Activated CD4-positive, alpha-beta T cell treated with anti-CD3 and anti-CD28 coated beads, Interleukin-2, amount 10 ng/mL, durations not matched to agents 7 days and 5 days (primary cell): Measurements from ENCODE around the gene CLEC1A. TPM values are rescaled to one million over a fixed set of nuclear protein-coding genes. Genes with fewer than 3 reads are reported as not detected.
"Not testable (repeated sequence)": the region's sequence is repeated elsewhere in the genome, so short reads cannot be mapped to it uniquely, and the experiment has no call there.

ENCODE experiments used
- CTCF ChIA-PET: fragments of 350-600 bp; sonication (Branson Sonifier 250); formaldehyde crosslinking; loops from one replicate; lab custom pipeline; 2021; ENCODE audit warnings: antibody characterized with exemption; lab: Charles Lee
- POLR2A ChIA-PET: fragments of 350-600 bp; sonication (Branson Sonifier 250); formaldehyde crosslinking; loops from one replicate; lab custom pipeline; 2021; ENCODE audit warnings: antibody characterized with exemption; lab: Charles Lee
- DNase-seq: peaks from one replicate; pipeline ENCODE4 v3.0.0-alpha.2; 2020
- H3K27ac Mint-ChIP-seq: one replicate; pipeline ENCODE4 v1.8.0; 2021; ENCODE audit warnings: mild to moderate bottlenecking, moderate library complexity, mixed read lengths
- H3K27me3 Mint-ChIP-seq: one replicate; pipeline ENCODE4 v1.8.0; 2021; ENCODE audit warnings: mixed read lengths
- H3K36me3 Mint-ChIP-seq: one replicate; pipeline ENCODE4 v1.8.0; 2021; ENCODE audit warnings: low read depth, mixed read lengths
- H3K4me1 Mint-ChIP-seq: one replicate; pipeline ENCODE4 v1.8.0; 2021; ENCODE audit warnings: mixed read lengths
- H3K4me3 Mint-ChIP-seq: one replicate; pipeline ENCODE4 v1.8.0; 2021; ENCODE audit warnings: mild to moderate bottlenecking, moderate library complexity, mixed read lengths
- H3K9me3 Mint-ChIP-seq: one replicate; pipeline ENCODE4 v1.8.0; 2021; ENCODE audit warnings: mixed read lengths
- total RNA-seq, 2 experiments: library from RNA; stranded (reverse); gene quantifications; one replicate each; pipeline ENCODE4 v1.2.3, GENCODE V29; 2021

The CLEC1A gene
- total RNA-seq, 2 experiments from 2014 or later, result not detected

GRCh38 chr12:10026666-10027065 is 72.1 kb downstream of the CLEC1A start:
- H3K36me3 Mint-ChIP-seq, POLR2A ChIA-PET, H3K9me3 Mint-ChIP-seq, H3K27ac Mint-ChIP-seq, H3K4me1 Mint-ChIP-seq, H3K4me3 Mint-ChIP-seq, DNase-seq: not testable (repeated sequence)
- H3K27me3 Mint-ChIP-seq, result peaks cover 12% of the 10 kb centered on the region
- CTCF ChIA-PET, result interaction anchor here (0.6 kb wide), 1 partner anchor 118 kb away, joined by 3 read pairs; no protein-coding TSS in a partner anchor

- CTCF ChIA-PET, result no interaction called here
- Mint-ChIP-seq H3K4me3 (no peak overlapping the region), H3K27ac (no peak overlapping the region), H3K9me3 (no peaks in the 10 kb centered on the region), H3K4me1 (no peaks in the 10 kb centered on the region), H3K36me3 (no peaks in the 10 kb centered on the region), H3K27me3 (peaks cover 12% of the 10 kb centered on the region)
- POLR2A ChIA-PET, result no interaction called here
- no peak for DNase-seq
These were observed 73.5 kb downstream of the CLEC1A start for GRCh38 chr12:10025236-10025635.

- Mint-ChIP-seq H3K36me3 (no peaks in the 10 kb centered on the region), H3K27ac (no peak overlapping the region), H3K9me3 (no peaks in the 10 kb centered on the region), H3K4me3 (no peak overlapping the region), H3K27me3 (peaks cover 4% of the 10 kb centered on the region), H3K4me1 (no peaks in the 10 kb centered on the region)
- ChIA-PET CTCF (no interaction called here), POLR2A (no interaction called here)
- DNase-seq, result no peak
These were observed 77.4 kb downstream of the CLEC1A start for GRCh38 chr12:10021342-10021741.

Other genes with a start within 250 kb of the CLEC1A start
- 10 to 100 TPM; 53.7 to 61.4 TPM for gene CLEC2B, start 229.6 kb downstream of the CLEC1A start, total RNA-seq
- under 1 TPM in 1 of 2 experiments, not detected in 1; 0.29 TPM for gene KLRF2, start 217.5 kb downstream of the CLEC1A start, total RNA-seq
- not detected for gene CLEC2A, start 166.6 kb downstream of the CLEC1A start, total RNA-seq
- gene CLEC12A, start 127.6 kb downstream of the CLEC1A start, total RNA-seq, result under 1 TPM; 0.52 to 0.83 TPM
- gene CLEC1B, start 99.9 kb downstream of the CLEC1A start, total RNA-seq, result not detected
- gene CLEC12B, start 88.4 kb downstream of the CLEC1A start, total RNA-seq, result under 1 TPM in 1 of 2 experiments, not detected in 1; 0.19 TPM
- not detected for gene CLEC9A, start 68.3 kb downstream of the CLEC1A start, total RNA-seq
- not detected for gene CLEC7A, start 31.2 kb upstream of the CLEC1A start, total RNA-seq
- gene OLR1, start 73.1 kb upstream of the CLEC1A start, total RNA-seq, result not detected
- gene TMEM52B, start 80.0 kb upstream of the CLEC1A start, total RNA-seq, result not detected
- gene GABARAPL1, start 113.9 kb upstream of the CLEC1A start, total RNA-seq, result 1 to 10 TPM; 5.5 to 6.3 TPM
- gene KLRD1, start 208.9 kb upstream of the CLEC1A start, total RNA-seq, result under 1 TPM in 1 of 2 experiments, not detected in 1; 0.27 TPM